Measurements from ENCODE around the gene LRRC71.

LRRC71 gene

DNA sequence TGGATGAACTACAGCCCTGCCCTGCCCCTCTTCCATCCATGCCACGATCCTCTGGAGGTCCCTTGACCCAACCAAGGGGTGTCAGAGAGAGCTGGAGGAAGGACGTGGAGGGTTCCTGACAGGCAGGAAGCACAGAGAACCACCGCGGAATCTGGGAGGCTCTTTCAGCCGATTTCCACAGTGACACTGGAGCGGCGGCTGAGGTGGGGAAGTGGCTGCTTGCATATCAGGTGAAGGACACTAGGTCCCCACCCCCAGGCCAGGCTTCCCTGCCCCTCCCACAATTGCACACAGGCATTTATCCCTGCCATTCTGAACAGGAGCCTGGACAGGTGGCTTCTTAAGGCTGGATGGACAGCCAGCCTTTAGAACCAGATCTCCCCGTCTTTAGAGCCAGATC, 17.5 kb downstream of the LRRC71 start:
- TF ChIP-seq, protein P1, sequence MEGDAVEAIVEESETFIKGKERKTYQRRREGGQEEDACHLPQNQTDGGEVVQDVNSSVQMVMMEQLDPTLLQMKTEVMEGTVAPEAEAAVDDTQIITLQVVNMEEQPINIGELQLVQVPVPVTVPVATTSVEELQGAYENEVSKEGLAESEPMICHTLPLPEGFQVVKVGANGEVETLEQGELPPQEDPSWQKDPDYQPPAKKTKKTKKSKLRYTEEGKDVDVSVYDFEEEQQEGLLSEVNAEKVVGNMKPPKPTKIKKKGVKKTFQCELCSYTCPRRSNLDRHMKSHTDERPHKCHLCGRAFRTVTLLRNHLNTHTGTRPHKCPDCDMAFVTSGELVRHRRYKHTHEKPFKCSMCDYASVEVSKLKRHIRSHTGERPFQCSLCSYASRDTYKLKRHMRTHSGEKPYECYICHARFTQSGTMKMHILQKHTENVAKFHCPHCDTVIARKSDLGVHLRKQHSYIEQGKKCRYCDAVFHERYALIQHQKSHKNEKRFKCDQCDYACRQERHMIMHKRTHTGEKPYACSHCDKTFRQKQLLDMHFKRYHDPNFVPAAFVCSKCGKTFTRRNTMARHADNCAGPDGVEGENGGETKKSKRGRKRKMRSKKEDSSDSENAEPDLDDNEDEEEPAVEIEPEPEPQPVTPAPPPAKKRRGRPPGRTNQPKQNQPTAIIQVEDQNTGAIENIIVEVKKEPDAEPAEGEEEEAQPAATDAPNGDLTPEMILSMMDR (conservative IDR thresholded peaks at IDR 0.05), result no peak
- no peak overlapping the region for H3K27ac ChIP-seq

- no peak overlapping the region for H3K27ac ChIP-seq
- TF ChIP-seq, protein P1 (conservative IDR thresholded peaks at IDR 0.05), result no peak
Measured at GRCh38 chr1:156938813-156939212, 18.4 kb downstream of the LRRC71 start.

DNA sequence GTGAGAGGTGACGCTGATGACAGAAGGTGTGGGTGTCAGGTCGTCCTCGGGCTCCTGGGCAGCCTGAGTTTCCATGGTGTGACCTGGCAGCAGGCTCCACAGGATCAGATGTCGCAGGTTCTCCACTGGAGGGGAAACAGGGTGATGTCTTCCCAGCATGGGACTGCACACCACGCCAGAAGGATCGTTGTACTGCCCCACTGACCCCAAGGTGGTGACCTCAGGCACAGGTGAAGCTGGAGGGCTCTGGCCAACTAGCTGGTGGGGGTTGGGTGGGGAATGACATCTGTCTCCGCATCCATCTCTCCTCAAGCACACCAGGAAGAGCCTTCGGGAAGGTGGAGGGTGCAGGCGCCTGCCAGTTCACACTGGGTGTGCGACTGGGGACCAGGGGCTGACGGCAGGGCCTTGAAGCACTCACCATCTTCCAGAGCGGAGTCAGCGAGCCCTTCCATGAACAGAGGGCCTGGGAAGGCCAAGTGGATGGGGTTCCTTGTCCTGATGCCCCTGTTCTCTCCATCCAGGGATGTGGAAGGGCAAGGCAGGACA, 19.4 kb downstream of the LRRC71 start:
- H3K27ac ChIP-seq, result no peak overlapping the region
- TF ChIP-seq, protein P1 (conservative IDR thresholded peaks at IDR 0.05), result no peak

- TF ChIP-seq, protein P1 (conservative IDR thresholded peaks at IDR 0.05), result no peak
- no peak overlapping the region for H3K27ac ChIP-seq
Measured at GRCh38 chr1:156941675-156942074, 21.2 kb downstream of the LRRC71 start.

DNA sequence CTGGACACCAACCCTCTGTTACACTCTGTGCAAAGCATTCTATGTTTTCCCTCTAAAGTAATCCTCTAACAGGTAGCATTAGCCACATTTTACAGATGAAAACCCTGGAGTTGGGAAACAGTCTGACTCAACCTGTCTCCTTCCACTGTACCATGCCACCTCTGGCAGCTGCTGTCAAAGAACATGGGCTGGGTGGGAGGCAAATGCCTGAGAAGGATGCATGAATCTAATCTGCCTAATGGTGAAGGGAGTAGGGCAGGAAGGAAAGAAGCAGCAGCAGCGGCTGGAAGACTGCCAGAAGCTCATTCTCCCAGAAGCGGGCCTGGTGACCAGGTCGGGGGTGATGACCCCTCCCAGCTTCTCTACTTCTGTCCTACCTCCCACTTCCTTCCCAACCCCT, 21.7 kb downstream of the LRRC71 start:
- TF ChIP-seq, protein P1 (conservative IDR thresholded peaks at IDR 0.05), result no peak
- no peak overlapping the region for H3K27ac ChIP-seq

GRCh38 chr1:156942576-156942975, 22.1 kb downstream of the LRRC71 start:
- TF ChIP-seq, protein P1 (conservative IDR thresholded peaks at IDR 0.05), result no peak
- H3K27ac ChIP-seq, result no peak overlapping the region

- TF ChIP-seq, protein P1 (conservative IDR thresholded peaks at IDR 0.05), result no peak
- H3K27ac ChIP-seq, result no peak overlapping the region
Measured at GRCh38 chr1:156943756-156944155, 23.3 kb downstream of the LRRC71 start.
